Memory B cell (primary cell): ENCODE results near the gene GLT1D1.

ENCODE experiments used
- ATAC-seq: fragments of 150-1000 bp; cut with Tn5 transposase; 2 replicates; pipeline ENCODE4 v1.10.0; 2021; ENCODE audit warnings: low read depth, mild to moderate bottlenecking, moderate library complexity
- DNase-seq, 2 donors: peaks; one replicate each; pipeline ENCODE4 v3.0.0; 2022; ENCODE audit warnings: low spot score in 2 of 2
- H3K27ac Mint-ChIP-seq: one replicate; pipeline ENCODE4 v1.8.0; 2022; ENCODE audit warnings: mild to moderate bottlenecking, moderate library complexity, mixed read lengths
- H3K27me3 Mint-ChIP-seq: one replicate; pipeline ENCODE4 v1.8.0; 2022; ENCODE audit warnings: mixed read lengths
- H3K36me3 Mint-ChIP-seq: one replicate; pipeline ENCODE4 v1.8.0; 2022; ENCODE audit warnings: mild to moderate bottlenecking, mixed read lengths
- H3K4me1 Mint-ChIP-seq: one replicate; pipeline ENCODE4 v1.8.0; 2022; ENCODE audit warnings: mixed read lengths
- H3K4me3 Mint-ChIP-seq: one replicate; pipeline ENCODE4 v1.8.0; 2022; ENCODE audit warnings: mild to moderate bottlenecking, moderate library complexity, mixed read lengths
- H3K9me3 Mint-ChIP-seq: one replicate; pipeline ENCODE4 v1.8.0; 2022; ENCODE audit warnings: mixed read lengths

The GLT1D1 gene

GRCh38 chr12:128903236-128903635, 50.0 kb downstream of the GLT1D1 start:
- ATAC-seq: no peak
- no peak for DNase-seq
- no peaks in the 10 kb centered on the region for H3K36me3 Mint-ChIP-seq
- H3K4me1 Mint-ChIP-seq: no peaks in the 10 kb centered on the region
- H3K27me3 Mint-ChIP-seq: peaks cover 2% of the 10 kb centered on the region
- no peak overlapping the region for H3K27ac Mint-ChIP-seq
- H3K9me3 Mint-ChIP-seq: no peaks in the 10 kb centered on the region
- no peak overlapping the region for H3K4me3 Mint-ChIP-seq

GRCh38 chr12:128905003-128905544, 51.8 kb downstream of the GLT1D1 start:
- no peaks in the 10 kb centered on the region for H3K9me3 Mint-ChIP-seq

GRCh38 chr12:128906485-128907137, 53.3 kb downstream of the GLT1D1 start:
- peaks cover 4% of the 10 kb centered on the region for H3K27me3 Mint-ChIP-seq
- H3K9me3 Mint-ChIP-seq: no peaks in the 10 kb centered on the region
- ATAC-seq (no peak), DNase-seq (no peak)
- H3K36me3 Mint-ChIP-seq: no peaks in the 10 kb centered on the region
- no peak overlapping the region for H3K4me3 Mint-ChIP-seq
- H3K4me1 Mint-ChIP-seq: no peaks in the 10 kb centered on the region
- no peak overlapping the region for H3K27ac Mint-ChIP-seq

More at GRCh38 chr12:128905003-128905544, 51.8 kb downstream of the GLT1D1 start:
- DNase-seq (no peak), ATAC-seq (no peak)
- Mint-ChIP-seq H3K36me3 (no peaks in the 10 kb centered on the region), H3K4me1 (no peaks in the 10 kb centered on the region), H3K27me3 (peaks cover 2% of the 10 kb centered on the region), H3K27ac (no peak overlapping the region), H3K4me3 (no peak overlapping the region)

- no peaks in the 10 kb centered on the region for H3K36me3 Mint-ChIP-seq
- no peak overlapping the region for H3K27ac Mint-ChIP-seq
- ATAC-seq (no peak), DNase-seq (no peak)
- peaks cover 2% of the 10 kb centered on the region for H3K27me3 Mint-ChIP-seq
- H3K9me3 Mint-ChIP-seq: no peaks in the 10 kb centered on the region
- H3K4me3 Mint-ChIP-seq: no peak overlapping the region
- no peaks in the 10 kb centered on the region for H3K4me1 Mint-ChIP-seq
Observed at GRCh38 chr12:128908254-128908653, 55.0 kb downstream of the GLT1D1 start.

- DNase-seq: no peak
- no peaks in the 10 kb centered on the region for H3K36me3 Mint-ChIP-seq
- no peak overlapping the region for H3K4me3 Mint-ChIP-seq
- no peak for ATAC-seq
- no peak overlapping the region for H3K27ac Mint-ChIP-seq
- H3K9me3 Mint-ChIP-seq: no peaks in the 10 kb centered on the region
- peaks cover 2% of the 10 kb centered on the region for H3K27me3 Mint-ChIP-seq
- no peaks in the 10 kb centered on the region for H3K4me1 Mint-ChIP-seq
Observed at GRCh38 chr12:128909653-128910052, 56.4 kb downstream of the GLT1D1 start.

GRCh38 chr12:128910629-128911028, 57.4 kb downstream of the GLT1D1 start:
- DNase-seq: no peak
- peaks cover 2% of the 10 kb centered on the region for H3K27me3 Mint-ChIP-seq
- H3K36me3 Mint-ChIP-seq: no peaks in the 10 kb centered on the region
- H3K9me3 Mint-ChIP-seq: no peaks in the 10 kb centered on the region
- no peak overlapping the region for H3K4me3 Mint-ChIP-seq
- no peak overlapping the region for H3K27ac Mint-ChIP-seq
- peaks cover 3% of the 10 kb centered on the region for H3K4me1 Mint-ChIP-seq
- no peak for ATAC-seq

GRCh38 chr12:128911861-128912260, 58.6 kb downstream of the GLT1D1 start:
- Mint-ChIP-seq H3K27me3 (peaks cover 4% of the 10 kb centered on the region), H3K4me3 (no peak overlapping the region), H3K9me3 (no peaks in the 10 kb centered on the region), H3K4me1 (peaks cover 3% of the 10 kb centered on the region), H3K27ac (no peak overlapping the region), H3K36me3 (no peaks in the 10 kb centered on the region)
- DNase-seq: no peak
- ATAC-seq: no peak

GRCh38 chr12:128914908-128915563, 61.8 kb downstream of the GLT1D1 start:
- ATAC-seq (peak; percentile 94), DNase-seq (peak in 1 of 2 donors; percentile 27)

GRCh38 chr12:128916425-128916824, 63.1 kb downstream of the GLT1D1 start:
- ATAC-seq (no peak), DNase-seq (no peak)
- peaks cover 3% of the 10 kb centered on the region for H3K4me1 Mint-ChIP-seq
- no peak overlapping the region for H3K4me3 Mint-ChIP-seq
- H3K36me3 Mint-ChIP-seq: no peaks in the 10 kb centered on the region
- peaks cover 3% of the 10 kb centered on the region for H3K27me3 Mint-ChIP-seq
- H3K9me3 Mint-ChIP-seq: no peaks in the 10 kb centered on the region
- H3K27ac Mint-ChIP-seq: no peak overlapping the region

More at GRCh38 chr12:128914908-128915563, 61.8 kb downstream of the GLT1D1 start:
- H3K9me3 Mint-ChIP-seq: no peaks in the 10 kb centered on the region
- peaks cover 5% of the 10 kb centered on the region for H3K27me3 Mint-ChIP-seq
- peaks cover 3% of the 10 kb centered on the region for H3K4me1 Mint-ChIP-seq
- H3K27ac Mint-ChIP-seq: no peak overlapping the region
- H3K4me3 Mint-ChIP-seq: no peak overlapping the region
- H3K36me3 Mint-ChIP-seq: no peaks in the 10 kb centered on the region

GRCh38 chr12:128918481-128919260, 65.4 kb downstream of the GLT1D1 start:
- Mint-ChIP-seq H3K9me3 (no peaks in the 10 kb centered on the region), H3K27ac (no peak overlapping the region), H3K27me3 (peaks cover 6% of the 10 kb centered on the region), H3K36me3 (no peaks in the 10 kb centered on the region), H3K4me1 (peaks cover 3% of the 10 kb centered on the region), H3K4me3 (no peak overlapping the region)
- ATAC-seq: no peak
- no peak for DNase-seq

- Mint-ChIP-seq H3K27me3 (peaks cover 8% of the 10 kb centered on the region), H3K4me1 (no peaks in the 10 kb centered on the region), H3K27ac (no peak overlapping the region), H3K4me3 (no peak overlapping the region), H3K36me3 (no peaks in the 10 kb centered on the region), H3K9me3 (no peaks in the 10 kb centered on the region)
- no peak for ATAC-seq
- DNase-seq: no peak
Observed at GRCh38 chr12:128920468-128920867, 67.2 kb downstream of the GLT1D1 start.

GRCh38 chr12:128928361-128928760, 75.1 kb downstream of the GLT1D1 start:
- DNase-seq (no peak), ATAC-seq (no peak)
- H3K27ac Mint-ChIP-seq: no peak overlapping the region
- no peaks in the 10 kb centered on the region for H3K4me1 Mint-ChIP-seq
- no peak overlapping the region for H3K4me3 Mint-ChIP-seq
- no peaks in the 10 kb centered on the region for H3K36me3 Mint-ChIP-seq
- H3K27me3 Mint-ChIP-seq: peaks cover 2% of the 10 kb centered on the region
- H3K9me3 Mint-ChIP-seq: no peaks in the 10 kb centered on the region

- Mint-ChIP-seq H3K4me3 (no peak overlapping the region), H3K36me3 (no peaks in the 10 kb centered on the region), H3K4me1 (no peaks in the 10 kb centered on the region), H3K9me3 (no peaks in the 10 kb centered on the region), H3K27me3 (peaks cover 4% of the 10 kb centered on the region), H3K27ac (no peak overlapping the region)
- ATAC-seq: no peak
- DNase-seq: no peak
Observed at GRCh38 chr12:128929057-128929456, 75.8 kb downstream of the GLT1D1 start.

GRCh38 chr12:128930606-128931005, 77.3 kb downstream of the GLT1D1 start:
- Mint-ChIP-seq H3K27me3 (peaks cover 2% of the 10 kb centered on the region), H3K9me3 (no peaks in the 10 kb centered on the region), H3K4me3 (no peak overlapping the region), H3K27ac (no peak overlapping the region), H3K4me1 (no peaks in the 10 kb centered on the region), H3K36me3 (no peaks in the 10 kb centered on the region)
- ATAC-seq (no peak), DNase-seq (no peak)
